NCI-H187 (cell line): ENCODE data around the gene TMEM131.

Experiments used
- DNase-seq, 2 experiments: peaks; one replicate each; lab custom pipeline; 2025; lab: John Stamatoyannopoulos, UW

TMEM131 gene

GRCh38 chr2:97805776-97806175, 190.0 kb downstream of the TMEM131 start:
- DNase-seq, result no peak

- DNase-seq, result no peak
These were observed 194.7 kb downstream of the TMEM131 start for GRCh38 chr2:97801028-97801427.

GRCh38 chr2:97798416-97798815, 197.3 kb downstream of the TMEM131 start:
- DNase-seq, result no peak

DNA sequence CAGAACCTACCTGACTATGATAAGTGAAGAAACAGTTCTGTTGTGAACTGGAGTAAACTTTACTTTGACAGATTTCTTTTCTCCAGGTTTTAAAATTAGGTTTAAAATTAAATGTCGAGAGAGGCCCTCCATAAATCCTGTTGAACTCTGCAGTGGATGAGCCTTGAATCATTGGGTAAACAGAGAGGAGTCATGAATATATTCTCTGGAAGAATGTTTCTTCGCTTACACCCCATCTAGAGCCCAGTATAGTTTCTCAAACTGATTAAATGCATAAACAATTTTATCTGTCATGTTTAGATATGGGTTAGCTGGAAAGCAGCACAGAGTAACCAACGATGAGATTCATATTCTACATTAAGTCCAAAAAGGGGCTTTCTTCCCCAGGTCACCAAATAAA, 198.4 kb downstream of the TMEM131 start:
- DNase-seq, result no peak

DNA sequence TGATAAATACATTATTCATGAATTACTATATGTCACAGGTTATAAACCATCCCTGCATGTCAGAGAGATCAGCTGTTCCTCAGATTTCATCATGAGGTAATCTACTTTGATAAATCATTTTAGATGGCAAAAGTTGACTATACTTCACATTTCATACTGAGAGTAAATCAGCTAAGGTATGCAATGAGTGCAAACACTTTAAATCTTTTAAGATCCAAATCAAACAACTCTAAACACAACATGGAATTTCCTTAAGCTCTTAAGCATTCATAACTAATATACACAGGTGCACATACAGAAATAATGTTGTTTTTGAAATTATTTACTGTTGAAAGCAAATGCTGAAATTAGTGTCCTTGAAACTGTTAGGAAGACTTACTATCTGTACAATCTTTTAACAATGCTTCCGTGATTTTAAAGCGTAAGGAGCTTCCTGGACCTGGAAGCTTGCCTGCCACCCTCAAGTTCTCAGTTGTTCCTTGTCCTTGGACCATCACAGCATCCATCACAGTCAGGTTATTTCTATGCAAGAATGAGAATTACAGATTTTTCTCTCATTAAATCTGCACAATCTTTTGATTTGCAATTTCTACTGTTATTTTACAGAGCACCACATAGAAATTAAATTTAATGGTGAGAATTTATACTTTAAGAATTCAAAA, 199.2 kb downstream of the TMEM131 start:
- DNase-seq, result no peak

- DNase-seq, result no peak
These were observed 203.3 kb downstream of the TMEM131 start for GRCh38 chr2:97792416-97792815.

DNA sequence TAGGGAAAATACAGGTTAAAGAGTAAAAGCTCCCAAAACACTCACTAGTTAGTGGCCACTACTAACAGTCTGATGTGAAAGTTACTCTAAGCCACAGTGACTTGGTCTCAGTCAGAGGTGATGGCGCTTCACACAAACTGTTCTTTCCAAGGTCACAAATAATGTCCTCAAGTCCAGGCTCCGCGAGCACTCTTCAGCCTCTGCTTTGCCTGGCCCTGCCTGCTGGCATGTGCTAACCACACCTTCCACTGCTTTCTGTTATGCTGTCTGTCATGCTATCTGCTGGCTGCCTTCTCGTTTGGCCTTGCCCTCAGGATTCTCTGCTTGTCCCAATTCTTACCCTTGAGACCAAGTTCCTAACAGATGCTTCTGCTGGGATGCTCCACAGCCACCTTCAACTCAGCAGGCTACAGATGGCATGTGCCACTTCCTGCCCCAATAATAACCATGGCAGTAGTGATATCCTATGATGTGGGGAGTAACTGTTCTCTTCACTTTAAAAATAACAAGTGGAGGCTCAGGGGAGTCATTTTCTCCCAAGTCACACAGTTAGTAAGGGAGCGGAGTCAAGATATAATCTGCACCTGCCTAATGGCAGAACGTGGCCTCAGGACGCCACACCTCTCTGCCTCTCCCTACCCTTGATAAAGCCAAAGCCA, 206.6 kb downstream of the TMEM131 start:
- no peak for DNase-seq

- no peak for DNase-seq
These were observed 209.9 kb downstream of the TMEM131 start for GRCh38 chr2:97785818-97786217.

GRCh38 chr2:97784953-97785352, 210.8 kb downstream of the TMEM131 start:
- no peak for DNase-seq

- DNase-seq, result no peak
These were observed 213.8 kb downstream of the TMEM131 start for GRCh38 chr2:97781981-97782380.

GRCh38 chr2:97779141-97779540, 216.6 kb downstream of the TMEM131 start:
- no peak for DNase-seq

- no peak for DNase-seq
These were observed 220.7 kb downstream of the TMEM131 start for GRCh38 chr2:97775074-97775473.

DNA sequence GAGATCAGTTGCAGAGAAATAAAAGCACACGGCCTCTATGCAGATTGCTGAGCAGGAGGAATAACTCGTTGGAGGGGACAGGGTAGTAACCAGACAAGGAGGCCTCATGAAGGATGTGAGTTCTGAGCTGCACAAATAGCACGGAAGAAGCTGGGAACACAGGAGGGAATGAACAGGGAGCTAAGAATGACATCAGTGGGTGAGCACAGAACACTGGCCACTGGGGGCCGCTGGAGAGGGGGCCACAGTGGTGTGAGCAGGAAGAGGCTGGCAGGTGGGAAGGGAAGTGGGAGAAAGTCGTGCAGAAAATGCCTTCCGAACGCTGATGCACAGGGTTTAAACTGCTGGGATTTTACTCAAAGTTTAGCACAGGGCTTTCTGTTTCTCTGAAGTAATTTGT, 221.3 kb downstream of the TMEM131 start:
- DNase-seq, result no peak

DNA sequence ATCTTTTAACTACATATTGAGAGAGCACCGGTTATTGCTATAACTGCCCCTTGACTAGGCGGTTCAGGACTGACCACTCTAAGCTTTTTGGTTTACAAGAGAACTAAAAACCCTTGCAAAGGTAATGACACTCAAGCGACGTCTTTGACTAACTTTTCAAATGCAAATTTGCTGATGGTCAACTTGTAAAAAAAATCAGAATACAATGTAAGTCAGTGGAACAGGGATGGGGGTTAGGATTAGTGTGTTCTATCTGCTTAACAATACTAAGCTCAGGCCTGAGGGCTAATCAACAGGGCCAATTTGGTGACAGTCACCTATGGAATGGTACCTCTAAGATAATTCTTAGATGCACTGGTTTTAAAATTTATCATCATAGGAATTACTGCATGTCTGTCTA, 225.3 kb downstream of the TMEM131 start:
- DNase-seq, result no peak

DNA sequence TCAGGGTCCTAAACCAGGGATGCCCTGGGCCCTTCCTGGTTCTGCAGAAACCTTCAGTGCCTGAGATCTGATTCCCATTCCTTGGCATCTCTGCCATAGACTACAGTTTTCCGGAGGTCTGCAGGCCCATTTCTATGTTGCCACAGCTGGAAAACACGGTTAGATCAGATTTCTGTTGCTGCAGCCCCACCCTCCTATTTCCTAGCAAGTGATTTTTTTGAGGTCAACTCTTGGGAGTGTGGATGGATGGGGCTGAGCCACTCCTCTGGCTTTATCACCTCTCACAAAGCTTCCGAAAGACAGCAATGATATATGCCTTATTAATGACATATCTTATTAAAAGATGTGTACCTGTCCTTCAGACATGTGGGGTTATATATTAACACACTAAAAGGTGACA, 226.0 kb downstream of the TMEM131 start:
- DNase-seq, result no peak

DNA sequence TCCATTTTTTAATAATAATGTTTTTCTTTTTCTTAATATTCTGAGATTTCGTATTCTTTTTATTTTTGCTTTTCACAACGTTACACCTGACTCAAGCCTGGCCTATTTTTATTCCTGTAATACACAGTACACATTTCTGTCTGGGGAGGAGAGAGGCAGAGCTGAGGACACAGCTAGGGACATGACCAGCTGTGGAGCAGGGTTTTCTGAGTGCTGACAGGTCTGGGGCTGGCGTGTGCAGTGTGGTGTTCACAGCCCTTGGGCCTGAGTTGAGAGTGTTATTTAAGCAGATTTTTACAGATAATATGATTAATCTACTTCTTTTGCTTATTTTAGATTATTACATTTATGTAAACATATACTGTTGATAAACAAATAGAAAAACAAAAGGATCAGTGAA, 226.4 kb downstream of the TMEM131 start:
- no peak for DNase-seq

- DNase-seq, result no peak
These were observed 229.2 kb downstream of the TMEM131 start for GRCh38 chr2:97766567-97766966.

- DNase-seq, result peak; percentile 55 to 68
These were observed 229.8 kb downstream of the TMEM131 start for GRCh38 chr2:97765933-97766332.

- peak in 1 of 2 experiments; percentile 25 for DNase-seq
These were observed 231.0 kb downstream of the TMEM131 start for GRCh38 chr2:97764559-97765263.

DNA sequence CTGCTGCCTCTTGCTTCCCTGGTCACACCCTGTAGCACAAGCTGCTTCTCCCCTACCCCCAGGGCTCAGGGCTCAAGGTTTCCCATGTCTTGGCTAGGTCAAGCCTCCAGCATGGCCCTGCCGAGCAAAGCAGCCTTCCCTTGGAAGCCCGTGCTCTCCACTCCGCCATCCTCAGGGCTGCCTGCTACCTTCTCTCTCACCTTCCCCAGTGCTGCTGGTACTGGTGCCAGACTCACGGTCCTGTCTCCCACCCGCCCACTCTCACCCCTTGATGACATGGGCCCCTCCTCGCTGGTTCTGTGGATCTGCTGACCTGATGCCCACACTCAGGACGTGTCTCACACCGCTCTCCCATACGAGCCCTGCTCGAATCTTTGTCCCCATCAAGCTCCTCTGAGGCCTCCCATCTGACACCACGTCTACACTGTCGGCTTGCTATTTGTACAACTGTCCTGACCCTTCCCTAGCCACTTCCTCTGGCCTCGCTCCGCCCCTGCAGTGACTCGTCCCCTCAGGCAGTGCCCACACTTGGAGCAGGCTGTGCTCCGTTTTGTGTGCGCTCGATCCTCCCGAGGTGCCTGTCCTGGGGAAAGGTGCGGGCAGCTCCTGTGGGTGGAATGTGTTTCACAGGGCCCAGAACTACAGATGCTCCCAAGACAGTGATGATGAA, 232.4 kb downstream of the TMEM131 start:
- DNase-seq, result no peak

DNA sequence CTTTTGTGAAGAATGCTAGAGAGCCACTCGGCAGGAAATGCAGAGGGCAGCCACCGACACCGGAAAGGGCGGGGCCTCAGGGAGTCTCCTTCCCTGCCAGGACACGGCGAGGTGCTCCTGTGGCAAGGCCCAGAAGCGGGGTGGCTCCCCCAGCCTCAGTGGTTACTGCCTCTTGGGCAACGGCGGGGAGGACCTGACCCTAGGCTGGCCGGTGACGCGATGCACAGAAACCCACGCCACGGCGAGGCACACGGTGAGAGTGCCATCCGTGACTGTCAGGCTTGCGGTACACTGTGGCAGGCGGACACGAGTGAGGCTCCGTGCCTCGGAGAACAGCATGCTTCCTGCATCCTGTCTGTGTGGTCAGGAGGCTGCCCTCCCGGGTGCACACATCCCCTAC, 234.6 kb downstream of the TMEM131 start:
- no peak for DNase-seq

- no peak for DNase-seq
These were observed 235.2 kb downstream of the TMEM131 start for GRCh38 chr2:97760480-97761049.
